ENCODE measurements around the gene INTS1. TPM values are rescaled to one million over a fixed set of nuclear protein-coding genes. Genes with fewer than 3 reads are reported as not detected.

INTS1 gene
- total RNA-seq, 1 experiment from 2014 or later: 161 TPM

GRCh38 chr7:1513657-1514095 is 9.5 kb upstream of the INTS1 start:
- ATAC-seq (no peak), DNase-seq (ENCODE audit: low spot score) (no peak)
- Mint-ChIP-seq H3K27me3 (ENCODE audit: low read depth) (no peaks in the 10 kb centered on the region; the same call in 1 of the 2 replicates), H3K36me3 (no peaks in the 10 kb centered on the region), H3K9me3 (no peaks in the 10 kb centered on the region), H3K4me1 (no peaks in the 10 kb centered on the region), H3K4me3 (no peak overlapping the region), H3K27ac (no peak overlapping the region)
- CTCF ChIA-PET: no interaction called here
- TF ChIP-seq ELF4 (CRISPR knock-in tag; IDR thresholded peaks at IDR 0.05; ENCODE audit: low read depth): no peak
- TF ChIP-seq STAT6 (CRISPR knock-in tag; conservative IDR thresholded peaks at IDR 0.05; ENCODE audit: low read depth): no peak
- no peak for TF ChIP-seq USF1 (CRISPR knock-in tag; IDR thresholded peaks at IDR 0.05)
- TF ChIP-seq ZBTB21 (CRISPR knock-in tag; IDR thresholded peaks at IDR 0.05; ENCODE audit: borderline replicate concordance): no peak
- no peak for TF ChIP-seq EMX1 (CRISPR knock-in tag; IDR thresholded peaks at IDR 0.05)
- TF ChIP-seq CREB1 (CRISPR knock-in tag; IDR thresholded peaks at IDR 0.05): no peak
- TF ChIP-seq SP1 (CRISPR knock-in tag; conservative IDR thresholded peaks at IDR 0.05): no peak
- no peak for TF ChIP-seq NR3C1 (CRISPR knock-in tag; conservative IDR thresholded peaks at IDR 0.05; ENCODE audit: low read depth)
- no peak for TF ChIP-seq JAZF1 (CRISPR knock-in tag; IDR thresholded peaks at IDR 0.05)
- no peak for TF ChIP-seq HMGXB4 (CRISPR knock-in tag; IDR thresholded peaks at IDR 0.05)
- TF ChIP-seq TEAD4 (CRISPR knock-in tag; IDR thresholded peaks at IDR 0.05): no peak
- POLR2A ChIA-PET: no interaction called here

GRCh38 chr7:1512781-1513656 is 8.8 kb upstream of the INTS1 start:
- no peak overlapping the region for H3K27ac Mint-ChIP-seq
- TF ChIP-seq ZNF317 (CRISPR knock-in tag; IDR thresholded peaks at IDR 0.05; ENCODE audit: borderline replicate concordance, low read depth): no peak
- TF ChIP-seq ARID4B (CRISPR knock-in tag; IDR thresholded peaks at IDR 0.05; ENCODE audit: borderline replicate concordance): no peak
- no peak for TF ChIP-seq ZNF138 (CRISPR knock-in tag; conservative IDR thresholded peaks at IDR 0.05)
- no peak for TF ChIP-seq HMGXB4 (CRISPR knock-in tag; IDR thresholded peaks at IDR 0.05)
- no peak for TF ChIP-seq FOXK1 (CRISPR knock-in tag; IDR thresholded peaks at IDR 0.05)
- TF ChIP-seq ZSCAN18 (CRISPR knock-in tag; IDR thresholded peaks at IDR 0.05): no peak
- no peak for TF ChIP-seq ZBTB43 (CRISPR knock-in tag; IDR thresholded peaks at IDR 0.05)
- no peak for TF ChIP-seq IRF2 (CRISPR knock-in tag; IDR thresholded peaks at IDR 0.05; ENCODE audit: borderline replicate concordance, low read depth)
- TF ChIP-seq FOXP1 (CRISPR knock-in tag; IDR thresholded peaks at IDR 0.05; ENCODE audit: borderline replicate concordance): no peak

More at GRCh38 chr7:1512781-1513656, 8.8 kb upstream of the INTS1 start:
- ATAC-seq (no peak), DNase-seq (ENCODE audit: low spot score) (no peak)
- Mint-ChIP-seq H3K27me3 (ENCODE audit: low read depth) (no peaks in the 10 kb centered on the region), H3K36me3 (no peaks in the 10 kb centered on the region), H3K4me3 (no peak overlapping the region), H3K9me3 (no peaks in the 10 kb centered on the region), H3K4me1 (no peaks in the 10 kb centered on the region)
- ChIA-PET CTCF (no interaction called here), POLR2A (no interaction called here)
